ENCODE measurements around the gene SLC22A23. TPM values are rescaled to one million over a fixed set of nuclear protein-coding genes. Genes with fewer than 3 reads are reported as not detected.

Gene SLC22A23
- total RNA-seq, 1 donor from 2014 or later: 18.7 TPM

DNA sequence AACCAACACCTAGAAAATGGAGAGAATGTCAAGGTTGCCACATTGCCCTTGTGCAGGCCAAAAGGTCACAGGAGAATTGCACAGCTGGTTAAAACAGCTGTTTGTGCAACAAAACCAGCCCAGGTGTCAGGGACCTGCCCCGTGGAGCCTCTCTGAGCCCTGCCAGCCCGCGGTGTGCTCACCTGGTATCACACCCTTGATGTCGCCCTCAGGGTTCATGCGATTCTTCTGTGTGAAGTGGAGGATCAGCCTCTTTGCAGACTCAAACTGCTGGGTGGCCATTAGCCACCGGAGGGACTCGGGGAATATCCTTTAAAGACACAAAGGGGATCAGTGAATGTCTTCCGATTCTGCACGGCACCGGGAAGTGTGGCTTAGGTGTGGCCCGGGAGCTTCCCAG, 158.9 kb downstream of the SLC22A23 start:
- FAIRE-seq (no peak), DNase-seq (ENCODE audit: low read depth) (no peak)
- Histone ChIP-seq H3K36me3 (ENCODE audit: control insufficient read depth, insufficient read depth, low read length) (peaks cover 12% of the 10 kb centered on the region), H3K27me3 (ENCODE audit: control insufficient read depth, insufficient read depth, low read length) (no peaks in the 10 kb centered on the region), H3K4me3 (ENCODE audit: low read depth, low read length) (no peak overlapping the region)
- TF ChIP-seq, protein P1, sequence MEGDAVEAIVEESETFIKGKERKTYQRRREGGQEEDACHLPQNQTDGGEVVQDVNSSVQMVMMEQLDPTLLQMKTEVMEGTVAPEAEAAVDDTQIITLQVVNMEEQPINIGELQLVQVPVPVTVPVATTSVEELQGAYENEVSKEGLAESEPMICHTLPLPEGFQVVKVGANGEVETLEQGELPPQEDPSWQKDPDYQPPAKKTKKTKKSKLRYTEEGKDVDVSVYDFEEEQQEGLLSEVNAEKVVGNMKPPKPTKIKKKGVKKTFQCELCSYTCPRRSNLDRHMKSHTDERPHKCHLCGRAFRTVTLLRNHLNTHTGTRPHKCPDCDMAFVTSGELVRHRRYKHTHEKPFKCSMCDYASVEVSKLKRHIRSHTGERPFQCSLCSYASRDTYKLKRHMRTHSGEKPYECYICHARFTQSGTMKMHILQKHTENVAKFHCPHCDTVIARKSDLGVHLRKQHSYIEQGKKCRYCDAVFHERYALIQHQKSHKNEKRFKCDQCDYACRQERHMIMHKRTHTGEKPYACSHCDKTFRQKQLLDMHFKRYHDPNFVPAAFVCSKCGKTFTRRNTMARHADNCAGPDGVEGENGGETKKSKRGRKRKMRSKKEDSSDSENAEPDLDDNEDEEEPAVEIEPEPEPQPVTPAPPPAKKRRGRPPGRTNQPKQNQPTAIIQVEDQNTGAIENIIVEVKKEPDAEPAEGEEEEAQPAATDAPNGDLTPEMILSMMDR (IDR thresholded peaks at IDR 0.05; ENCODE audit: insufficient read depth, low read length, severe bottlenecking): no peak

DNA sequence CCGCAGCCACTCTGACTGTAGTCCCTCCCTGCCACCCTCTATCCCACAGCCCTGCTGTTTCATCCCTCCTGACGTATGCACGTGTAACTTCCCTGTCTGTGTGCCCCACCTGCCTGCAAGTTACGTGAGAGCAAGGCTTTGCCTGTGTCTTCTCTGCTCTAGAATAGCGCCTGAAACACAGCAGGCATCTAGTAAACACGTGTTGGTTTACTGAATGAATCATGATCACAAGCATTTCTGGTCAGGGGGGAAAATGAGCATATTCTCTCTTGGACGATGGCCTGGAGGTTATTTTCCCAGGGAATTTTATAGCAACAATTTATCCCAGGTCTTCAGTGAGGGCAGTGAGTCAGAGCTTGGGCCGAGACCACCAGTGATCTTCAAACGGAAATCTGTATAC, 159.8 kb downstream of the SLC22A23 start:
- no peak for DNase-seq (ENCODE audit: low read depth)
- H3K27me3 ChIP-seq (ENCODE audit: control insufficient read depth, insufficient read depth, low read length): no peaks in the 10 kb centered on the region
- FAIRE-seq: peak; percentile 66
- no peak overlapping the region for H3K4me3 ChIP-seq (ENCODE audit: low read depth, low read length)
- peaks cover 12% of the 10 kb centered on the region for H3K36me3 ChIP-seq (ENCODE audit: control insufficient read depth, insufficient read depth, low read length)
- TF ChIP-seq, protein P1 (IDR thresholded peaks at IDR 0.05; ENCODE audit: insufficient read depth, low read length, severe bottlenecking): no peak

DNA sequence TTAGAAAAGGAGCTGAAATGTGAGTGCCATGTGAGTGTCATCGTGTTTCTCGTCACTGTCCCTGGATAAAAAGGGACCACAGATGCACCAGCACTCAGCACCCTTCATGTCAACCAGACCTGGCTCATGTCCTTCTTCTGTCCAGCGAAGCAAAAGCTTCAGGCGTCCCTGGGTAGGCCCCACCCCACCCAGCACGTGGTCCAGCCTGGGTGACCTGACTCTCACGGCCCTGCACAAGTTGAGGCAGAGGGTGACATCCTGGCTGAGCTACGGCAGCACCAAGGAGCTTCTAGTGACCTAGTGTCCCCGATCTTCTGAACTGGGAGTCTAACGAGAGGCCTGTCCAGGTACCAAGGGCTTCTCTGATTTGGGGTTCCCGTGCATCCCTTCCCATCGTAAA, 160.3 kb downstream of the SLC22A23 start:
- no peak for DNase-seq (ENCODE audit: low read depth)
- no peak for FAIRE-seq
- H3K27me3 ChIP-seq (ENCODE audit: control insufficient read depth, insufficient read depth, low read length): no peaks in the 10 kb centered on the region
- no peak overlapping the region for H3K4me3 ChIP-seq (ENCODE audit: low read depth, low read length)
- H3K36me3 ChIP-seq (ENCODE audit: control insufficient read depth, insufficient read depth, low read length): peaks cover 12% of the 10 kb centered on the region
- TF ChIP-seq, protein P1 (IDR thresholded peaks at IDR 0.05; ENCODE audit: insufficient read depth, low read length, severe bottlenecking): no peak

DNA sequence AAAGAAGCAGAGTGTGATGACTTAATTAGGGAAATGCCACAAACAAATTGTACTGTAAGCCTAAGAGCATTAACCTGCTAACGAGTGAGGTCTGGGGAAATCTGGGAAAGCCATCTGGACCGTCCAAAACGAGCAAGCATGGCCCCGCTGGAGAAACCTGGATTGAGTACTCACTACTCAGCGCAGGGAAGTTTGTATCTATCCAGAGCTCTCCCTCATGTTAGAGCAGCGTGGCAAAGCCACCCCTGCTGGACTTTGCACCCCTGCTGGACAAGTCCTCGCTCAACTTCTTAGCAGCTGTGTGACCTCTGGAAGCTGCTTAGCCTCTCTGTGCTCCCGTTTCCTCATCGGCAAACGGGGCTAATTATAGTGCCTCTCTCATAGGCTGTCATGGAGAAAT, 160.8 kb downstream of the SLC22A23 start:
- DNase-seq (ENCODE audit: low read depth) (no peak), FAIRE-seq (no peak)
- Histone ChIP-seq H3K4me3 (ENCODE audit: low read depth, low read length) (no peak overlapping the region), H3K36me3 (ENCODE audit: control insufficient read depth, insufficient read depth, low read length) (peaks cover 11% of the 10 kb centered on the region), H3K27me3 (ENCODE audit: control insufficient read depth, insufficient read depth, low read length) (no peaks in the 10 kb centered on the region)
- TF ChIP-seq, protein P1 (IDR thresholded peaks at IDR 0.05; ENCODE audit: insufficient read depth, low read length, severe bottlenecking): no peak

DNA sequence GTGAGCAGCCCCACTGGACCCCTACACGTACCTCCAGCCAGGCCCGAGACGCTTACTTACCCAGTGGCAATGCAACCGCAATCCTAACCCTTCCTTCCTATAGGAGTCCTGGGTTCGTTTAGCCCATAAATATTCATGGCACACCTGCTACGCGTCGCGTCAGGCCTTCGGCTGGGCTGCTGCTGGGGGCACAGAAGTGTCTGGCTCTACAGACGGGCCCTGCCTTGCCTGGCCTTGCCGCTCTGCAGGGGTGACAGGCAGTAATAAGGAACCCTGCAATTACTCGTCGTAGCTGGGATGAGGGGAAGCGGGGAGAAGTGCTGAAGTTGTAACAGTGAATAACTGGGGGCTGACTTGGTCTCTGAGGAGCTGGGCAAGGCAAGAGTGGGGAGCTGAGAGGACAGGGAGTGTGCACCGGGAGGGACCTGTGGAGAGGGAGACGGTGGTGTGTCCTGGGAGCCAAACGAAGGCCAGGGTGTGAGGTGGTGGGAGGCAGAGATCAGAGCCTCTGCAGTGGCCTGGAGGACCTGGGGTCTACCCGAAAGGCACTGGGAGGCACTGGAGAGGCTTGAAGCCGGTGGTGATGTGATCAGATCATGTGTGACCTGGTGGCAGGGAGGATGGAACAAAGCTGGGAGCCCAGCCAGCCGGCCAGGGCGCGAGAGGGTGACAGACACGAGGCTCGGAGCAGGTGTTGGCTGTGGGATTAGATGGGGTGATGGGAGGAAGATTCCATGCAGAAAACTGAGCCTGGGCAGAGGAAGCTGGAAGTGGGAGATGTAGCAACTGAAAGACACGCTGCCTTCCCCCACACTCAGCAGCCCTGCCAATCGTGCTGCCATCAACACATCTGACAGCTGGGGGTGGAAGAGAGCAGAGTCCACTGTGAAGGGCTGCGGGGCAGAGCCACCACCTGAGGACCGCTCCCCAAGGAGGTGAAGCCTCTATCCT, 161.7 kb downstream of the SLC22A23 start:
- no peak for DNase-seq (ENCODE audit: low read depth)
- H3K27me3 ChIP-seq (ENCODE audit: control insufficient read depth, insufficient read depth, low read length): no peaks in the 10 kb centered on the region
- TF ChIP-seq, protein P1 (IDR thresholded peaks at IDR 0.05; ENCODE audit: insufficient read depth, low read length, severe bottlenecking): no peak

More for the DNA sequence above, 161.7 kb downstream of the SLC22A23 start:
- peaks cover 13% of the 10 kb centered on the region for H3K36me3 ChIP-seq (ENCODE audit: control insufficient read depth, insufficient read depth, low read length)
- no peak overlapping the region for H3K4me3 ChIP-seq (ENCODE audit: low read depth, low read length)
- FAIRE-seq: no peak

All from bronchial epithelial cell (primary cell).